ENCODE data around the gene SLC29A2. TPM values are rescaled to one million over a fixed set of nuclear protein-coding genes. Genes with fewer than 3 reads are reported as not detected.
A peak's percentile ranks its signal among the peaks of the same experiment; 100 is the strongest.

Gene SLC29A2
- polyA plus RNA-seq, 3 donors: 0.11 to 1.3 TPM; not detected in 1

- no peaks in the 10 kb centered on the region for H3K36me3 Mint-ChIP-seq
- H3K27me3 ChIP-seq (ENCODE audit: control insufficient read depth in 2 of 2, insufficient read depth in 2 of 2, low read length in 2 of 2): peaks cover 0 to 10% of the 10 kb centered on the region in 2 donors
- H3K79me2 ChIP-seq (ENCODE audit: insufficient read depth, low read length): no peaks in the 10 kb centered on the region
- no peak overlapping the region for H3K4me3 Mint-ChIP-seq
- H3K4me3 ChIP-seq (replicated peaks in 1 of 3; ENCODE audit: low read depth in 2 of 3, low read length in 3 of 3): no peak overlapping the region
- no peak for DNase-seq
- 97% methylated on average over 9 of the region's 14 CpGs for whole genome bisulfite sequencing (ENCODE audit: insufficient coverage)
- peaks cover 0 to 7% (median 1%) of the 10 kb centered on the region in 7 donors for H3K9me3 Mint-ChIP-seq
- H3K27ac ChIP-seq (ENCODE audit: low read depth in 1 of 2, low read length in 2 of 2): no peak overlapping the region
- H3K4me1 Mint-ChIP-seq: peaks cover 3% of the 10 kb centered on the region
- peaks cover 12 to 19% (median 12%) of the 10 kb centered on the region in 3 donors for H3K27me3 Mint-ChIP-seq (ENCODE audit: low read depth in 3 of 3)
- H3K27ac Mint-ChIP-seq: peak overlapping the region in 1 of 7 donors; percentile 30
- H3K4me2 ChIP-seq (replicated peaks; ENCODE audit: extremely low read depth, low read length, poor library complexity, severe bottlenecking): no peak overlapping the region
- H4K20me1 ChIP-seq (ENCODE audit: insufficient read depth, low read length): no peaks in the 10 kb centered on the region
- no peak for TF ChIP-seq CTCF (IDR thresholded peaks at IDR 0.05)
- H2AFZ ChIP-seq (ENCODE audit: insufficient read depth, low read depth, low read length, poor library complexity, severe bottlenecking): no peak overlapping the region
- H3K9ac ChIP-seq (ENCODE audit: insufficient read depth, low read length, poor library complexity, severe bottlenecking): no peak overlapping the region
- H3K4me1 ChIP-seq (ENCODE audit: control insufficient read depth in 1 of 2, insufficient read depth in 2 of 2, low read length in 2 of 2): peaks cover 2 to 3% of the 10 kb centered on the region in 2 donors
- intact Hi-C loops (cut with micrococcal nuclease): no loop called here
- H3K9me3 ChIP-seq (replicated peaks in 1 of 2; ENCODE audit: control insufficient read depth in 1 of 2, insufficient read depth in 1 of 2, low read length in 2 of 2): no peaks in the 10 kb centered on the region
- no peaks in the 10 kb centered on the region for H3K36me3 ChIP-seq (replicated peaks in 1 of 2; ENCODE audit: control insufficient read depth in 1 of 2, insufficient read depth in 2 of 2, low read length in 2 of 2)
Measured at GRCh38 chr11:66365711-66366619, 5.6 kb downstream of the SLC29A2 start.

GRCh38 chr11:66365166-66365565 is 6.4 kb downstream of the SLC29A2 start:
- Mint-ChIP-seq H3K4me3 (no peak overlapping the region), H3K27me3 (ENCODE audit: low read depth in 3 of 3) (peaks cover 4 to 12% (median 4%) of the 10 kb centered on the region in 3 donors), H3K9me3 (peaks cover 0 to 1% (median 0%) of the 10 kb centered on the region in 7 donors), H3K4me1 (no peaks in the 10 kb centered on the region), H3K27ac (no peak overlapping the region), H3K36me3 (no peaks in the 10 kb centered on the region)
- no peaks in the 10 kb centered on the region for H3K4me1 ChIP-seq (ENCODE audit: control insufficient read depth in 1 of 2, insufficient read depth in 2 of 2, low read length in 2 of 2)
- no peaks in the 10 kb centered on the region for H3K79me2 ChIP-seq (ENCODE audit: insufficient read depth, low read length)
- no peak overlapping the region for H2AFZ ChIP-seq (ENCODE audit: insufficient read depth, low read depth, low read length, poor library complexity, severe bottlenecking)
- H3K9ac ChIP-seq (ENCODE audit: insufficient read depth, low read length, poor library complexity, severe bottlenecking): no peak overlapping the region
- H3K27ac ChIP-seq (ENCODE audit: low read depth in 1 of 2, low read length in 2 of 2): no peak overlapping the region
- no peak overlapping the region for H3K4me3 ChIP-seq (replicated peaks in 1 of 3; ENCODE audit: low read depth in 2 of 3, low read length in 3 of 3)
- H3K27me3 ChIP-seq (ENCODE audit: control insufficient read depth in 2 of 2, insufficient read depth in 2 of 2, low read length in 2 of 2): peaks cover 0 to 3% of the 10 kb centered on the region in 2 donors
- H4K20me1 ChIP-seq (ENCODE audit: insufficient read depth, low read length): no peaks in the 10 kb centered on the region
- intact Hi-C loops (cut with micrococcal nuclease): no loop called here
- H3K36me3 ChIP-seq (replicated peaks in 1 of 2; ENCODE audit: control insufficient read depth in 1 of 2, insufficient read depth in 2 of 2, low read length in 2 of 2): no peaks in the 10 kb centered on the region
- 96% methylated on average over 6 of the region's 6 CpGs for WGBS (ENCODE audit: insufficient coverage)
- no peak for TF ChIP-seq CTCF (IDR thresholded peaks at IDR 0.05)
- DNase-seq: no peak
- H3K4me2 ChIP-seq (replicated peaks; ENCODE audit: extremely low read depth, low read length, poor library complexity, severe bottlenecking): no peak overlapping the region
- no peaks in the 10 kb centered on the region for H3K9me3 ChIP-seq (replicated peaks in 1 of 2; ENCODE audit: control insufficient read depth in 1 of 2, insufficient read depth in 1 of 2, low read length in 2 of 2)

Measured in CD14-positive monocyte (primary cell).